HEK293T (cell line): Measurements from ENCODE around the gene GPS1.

Source experiments
- CTCF ChIA-PET: fragments of 350-600 bp; formaldehyde crosslinking; extraction: SDS; loops from one replicate; lab custom pipeline; 2021; ENCODE audit warnings: antibody characterized with exemption, inconsistent platforms; lab: Yijun Ruan, JAX
- POLR2A ChIA-PET: fragments of 350-600 bp; formaldehyde crosslinking; extraction: SDS; loops from one replicate; lab custom pipeline; 2020; ENCODE audit warnings: antibody characterized with exemption, inconsistent platforms; lab: Yijun Ruan, JAX
- DNase-seq: peaks from one replicate; pipeline ENCODE4 v3.0.0; 2012; ENCODE audit warnings: mixed read lengths; ENCODE audit errors: extremely low spot score
- ARNT ChIP-seq: fragments of 450-650 bp; IDR thresholded peaks from 2 replicates; pipeline ENCODE4 v1.6.1; 2017; ENCODE audit warnings: mild to moderate bottlenecking
- BHLHE40 ChIP-seq: fragments of 450-650 bp; IDR thresholded peaks from 2 replicates; pipeline ENCODE4 v1.6.1; 2016; ENCODE audit warnings: mild to moderate bottlenecking, moderate library complexity, borderline replicate concordance
- CTBP1 ChIP-seq: fragments of 450-650 bp; IDR thresholded peaks from 2 replicates; pipeline ENCODE4 v1.6.1; 2016; ENCODE audit warnings: borderline replicate concordance
- ELF4 ChIP-seq: fragments of 450-650 bp; IDR thresholded peaks from 2 replicates; pipeline ENCODE4 v1.6.1; 2017; ENCODE audit warnings: antibody characterized with exemption
- FOXA1 ChIP-seq: fragments of 450-650 bp; IDR thresholded peaks from 2 replicates; pipeline ENCODE4 v1.6.1; 2016; ENCODE audit warnings: mild to moderate bottlenecking
- FOXK2 ChIP-seq: fragments of 450-650 bp; IDR thresholded peaks from 2 replicates; pipeline ENCODE4 v1.6.1; 2016; ENCODE audit warnings: mild to moderate bottlenecking
- FOXM1 ChIP-seq: fragments of 450-650 bp; IDR thresholded peaks from 2 replicates; pipeline ENCODE4 v1.6.1; 2017; ENCODE audit warnings: mild to moderate bottlenecking, borderline replicate concordance
- HDGF ChIP-seq: fragments of 450-650 bp; IDR thresholded peaks from 2 replicates; pipeline ENCODE4 v1.6.1; 2017; ENCODE audit warnings: antibody characterized with exemption, borderline replicate concordance
- L3MBTL2 ChIP-seq: fragments of 450-650 bp; conservative IDR thresholded peaks from 2 replicates; pipeline ENCODE4 v1.6.1; 2016; ENCODE audit warnings: mild to moderate bottlenecking
- LEF1 ChIP-seq: fragments of 450-650 bp; IDR thresholded peaks from 2 replicates; pipeline ENCODE4 v1.6.1; 2017; ENCODE audit warnings: mild to moderate bottlenecking, borderline replicate concordance
- NFRKB ChIP-seq: fragments of 450-650 bp; IDR thresholded peaks from 2 replicates; pipeline ENCODE4 v1.6.1; 2016; ENCODE audit warnings: mild to moderate bottlenecking, moderate library complexity
- PKNOX1 ChIP-seq: fragments of 450-650 bp; IDR thresholded peaks from 2 replicates; pipeline ENCODE4 v1.6.1; 2016
- SP1 ChIP-seq: fragments of 450-650 bp; IDR thresholded peaks from 2 replicates; pipeline ENCODE4 v1.6.1; 2017
- SUZ12 ChIP-seq: fragments of 450-650 bp; IDR thresholded peaks from 2 replicates; pipeline ENCODE4 v1.6.1; 2016; ENCODE audit warnings: mild to moderate bottlenecking
- TARDBP ChIP-seq: fragments of 450-650 bp; IDR thresholded peaks from 2 replicates; pipeline ENCODE4 v1.6.1; 2016
- ZNF384 ChIP-seq: fragments of 450-650 bp; IDR thresholded peaks from 2 replicates; pipeline ENCODE4 v1.6.1; 2016

Gene GPS1

GRCh38 chr17:82046903-82047302 is 4.8 kb upstream of the GPS1 start:
- POLR2A ChIA-PET = no interaction called here
- no peak for DNase-seq
- CTCF ChIA-PET = no interaction called here
- no peak for TF ChIP-seq SUZ12
- TF ChIP-seq L3MBTL2 = no peak

GRCh38 chr17:82047379-82047778 is 4.3 kb upstream of the GPS1 start:
- ChIA-PET CTCF (no interaction called here), POLR2A (no interaction called here)
- DNase-seq = no peak
- TF ChIP-seq PKNOX1 (no peak), SP1 (no peak), L3MBTL2 (no peak), ZNF384 (no peak), SUZ12 (no peak), TARDBP (no peak), LEF1 (no peak), FOXK2 (no peak), FOXM1 (no peak), FOXA1 (no peak), HDGF (no peak), ELF4 (no peak), BHLHE40 (no peak), CTBP1 (no peak), ARNT (no peak), NFRKB (no peak)

- DNase-seq = no peak
- no peak for TF ChIP-seq CTBP1
- no peak for TF ChIP-seq NFRKB
- TF ChIP-seq FOXA1 = no peak
- no peak for TF ChIP-seq FOXM1
- TF ChIP-seq ELF4 = no peak
- TF ChIP-seq LEF1 = no peak
- no peak for TF ChIP-seq SP1
- TF ChIP-seq ARNT = no peak
- no peak for TF ChIP-seq ZNF384
- TF ChIP-seq L3MBTL2 = no peak
- no peak for TF ChIP-seq TARDBP
- ChIA-PET CTCF (no interaction called here), POLR2A (no interaction called here)
Measured at GRCh38 chr17:82047914-82048570, 3.7 kb upstream of the GPS1 start.

- POLR2A ChIA-PET = interaction anchor here (2.4 to 2.7 kb wide), 2 partner anchors 11 to 50 kb away, joined by 7 to 17 read pairs; partner anchors contain the start of genes DCXR and FASN
- CTCF ChIA-PET = no interaction called here
- no peak for TF ChIP-seq CTBP1
- TF ChIP-seq ARNT = no peak
- no peak for TF ChIP-seq LEF1
- TF ChIP-seq SUZ12 = no peak
- no peak for TF ChIP-seq BHLHE40
- TF ChIP-seq L3MBTL2 = no peak
- no peak for TF ChIP-seq NFRKB
- TF ChIP-seq FOXA1 = no peak
- TF ChIP-seq SP1 = no peak
- no peak for TF ChIP-seq ZNF384
- TF ChIP-seq ELF4 = no peak
- no peak for TF ChIP-seq HDGF
- TF ChIP-seq TARDBP = no peak
- no peak for TF ChIP-seq FOXK2
- TF ChIP-seq FOXM1 = no peak
- no peak for TF ChIP-seq PKNOX1
- no peak for DNase-seq
Measured at GRCh38 chr17:82048571-82048971, 3.1 kb upstream of the GPS1 start.

- TF ChIP-seq L3MBTL2 (no peak), LEF1 (no peak), ZNF384 (no peak)
- no peak for DNase-seq
- ChIA-PET CTCF (no interaction called here), POLR2A (interaction anchor here (2.4 to 2.7 kb wide), 2 partner anchors 11 to 49 kb away, joined by 7 to 17 read pairs; partner anchors contain the start of genes DCXR and FASN)
Measured at GRCh38 chr17:82049106-82049505, 2.6 kb upstream of the GPS1 start.

GRCh38 chr17:82049521-82049971 is 2.2 kb upstream of the GPS1 start:
- ChIA-PET POLR2A (interaction anchor here (1.8 to 2.7 kb wide), 4 partner anchors 9 to 49 kb away, joined by 4 to 17 read pairs (median 11); partner anchors contain the start of genes DCXR, FASN and RAC3), CTCF (interaction anchor here (1.7 kb wide), 1 partner anchor 12 kb away, joined by 5 read pairs; the partner anchor contains the start of gene DCXR)
- no peak for TF ChIP-seq FOXM1
- TF ChIP-seq FOXK2 = no peak
- TF ChIP-seq FOXA1 = no peak
- no peak for TF ChIP-seq CTBP1
- no peak for TF ChIP-seq ELF4
- no peak for TF ChIP-seq ZNF384
- TF ChIP-seq SP1 = no peak
- TF ChIP-seq PKNOX1 = no peak
- no peak for TF ChIP-seq TARDBP
- TF ChIP-seq LEF1 = no peak
- TF ChIP-seq HDGF = no peak
- no peak for TF ChIP-seq SUZ12
- no peak for DNase-seq
